CD4-positive, alpha-beta T cell treated with Interleukin-12 subunit alpha and Interleukin-12 subunit beta, for 1 hour (primary cell): ENCODE measurements around the gene AKIRIN2.
"Not testable (repeated sequence)": the region's sequence is repeated elsewhere in the genome, so short reads cannot be mapped to it uniquely, and the experiment has no call there.

ENCODE experiments used
- DNase-seq: peaks from one replicate; pipeline ENCODE4 v3.0.0-alpha.2; 2020

AKIRIN2 gene

DNA sequence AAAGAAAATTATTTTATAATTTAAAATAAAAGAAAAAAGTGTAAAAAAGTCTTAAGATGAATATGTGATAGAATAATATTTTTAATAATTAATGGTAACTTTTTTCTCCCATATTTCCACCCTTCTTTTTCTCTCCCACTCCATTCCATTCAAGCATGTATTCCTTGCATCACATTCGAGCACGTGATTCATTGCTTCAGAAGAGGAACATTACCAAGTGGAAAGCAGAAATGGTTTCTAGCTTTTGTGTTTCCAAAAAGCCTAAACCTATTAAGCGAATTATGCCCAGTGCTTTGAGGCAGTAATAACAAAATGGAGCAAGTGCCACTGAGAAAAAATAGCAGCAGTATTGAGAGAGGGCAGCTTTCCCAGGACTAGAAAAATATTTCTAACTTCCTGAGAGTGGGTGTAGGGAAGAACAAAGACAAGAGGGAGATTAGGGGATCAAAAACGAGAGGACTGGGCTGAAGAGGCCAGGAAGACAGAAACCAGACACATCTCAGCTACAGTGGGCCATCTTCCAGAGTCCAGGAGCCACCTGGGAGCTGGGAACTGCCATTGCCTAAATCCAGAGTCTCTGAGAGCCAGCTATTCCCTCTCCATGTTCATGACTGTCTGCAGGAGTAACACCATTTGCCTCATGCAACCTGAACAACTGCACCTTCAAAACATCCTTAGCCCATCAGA, 15.0 kb upstream of the AKIRIN2 start:
- no peak for DNase-seq

DNA sequence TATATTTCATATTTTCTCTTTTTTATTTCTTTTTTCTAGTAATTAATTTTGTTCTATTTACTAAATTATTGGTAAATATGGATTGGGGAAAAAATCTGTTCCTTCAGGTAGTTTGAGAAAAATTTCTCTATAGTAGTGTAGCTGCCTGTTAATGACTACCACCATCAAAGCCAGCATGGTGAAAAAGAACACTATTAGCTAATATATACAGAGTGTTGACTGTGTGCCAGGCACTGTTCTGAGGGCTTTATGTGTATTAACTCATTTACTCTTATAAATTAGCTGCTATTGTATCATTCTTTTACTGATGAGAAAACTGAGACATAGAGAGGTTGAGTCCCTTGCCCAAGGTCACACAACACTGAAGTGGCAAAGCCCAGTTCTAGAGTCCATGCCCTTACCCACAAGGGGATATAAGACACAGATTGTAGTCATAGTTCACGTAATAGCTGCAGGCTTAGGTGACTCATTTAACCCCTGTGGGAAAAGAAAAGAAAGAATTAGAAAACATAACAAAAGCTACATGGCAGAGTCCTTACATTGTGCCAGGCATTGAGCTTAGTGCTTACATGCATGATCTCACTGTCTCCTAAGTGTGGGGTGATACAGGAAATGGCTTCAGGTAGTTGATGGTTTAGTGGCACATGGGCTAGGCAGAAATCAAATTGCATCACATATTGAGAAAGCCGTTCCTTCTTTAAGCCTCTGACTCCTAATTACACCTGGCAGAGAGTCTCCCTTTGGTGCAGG, 12.2 kb upstream of the AKIRIN2 start:
- DNase-seq, result no peak

DNA sequence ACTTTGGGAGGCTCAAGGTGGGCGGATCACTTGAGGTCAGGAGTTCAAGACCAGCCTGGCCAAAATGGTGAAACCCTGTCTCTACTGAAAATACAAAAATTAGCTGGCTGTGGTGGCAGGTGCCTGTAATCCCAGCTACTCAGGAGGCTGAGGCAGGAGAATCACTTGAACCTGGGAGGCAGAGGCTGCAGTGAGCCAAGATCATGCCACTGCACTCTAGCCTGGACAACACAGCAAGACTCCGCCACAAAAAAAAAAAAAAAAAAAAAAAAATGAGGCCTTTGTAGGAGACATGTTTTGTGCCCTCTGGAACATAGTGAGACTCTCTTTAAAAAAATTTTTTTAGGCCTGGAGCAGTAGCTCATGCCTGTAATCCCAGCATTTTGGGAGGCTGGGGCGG, 10.7 kb upstream of the AKIRIN2 start:
- not testable (repeated sequence) for DNase-seq

DNA sequence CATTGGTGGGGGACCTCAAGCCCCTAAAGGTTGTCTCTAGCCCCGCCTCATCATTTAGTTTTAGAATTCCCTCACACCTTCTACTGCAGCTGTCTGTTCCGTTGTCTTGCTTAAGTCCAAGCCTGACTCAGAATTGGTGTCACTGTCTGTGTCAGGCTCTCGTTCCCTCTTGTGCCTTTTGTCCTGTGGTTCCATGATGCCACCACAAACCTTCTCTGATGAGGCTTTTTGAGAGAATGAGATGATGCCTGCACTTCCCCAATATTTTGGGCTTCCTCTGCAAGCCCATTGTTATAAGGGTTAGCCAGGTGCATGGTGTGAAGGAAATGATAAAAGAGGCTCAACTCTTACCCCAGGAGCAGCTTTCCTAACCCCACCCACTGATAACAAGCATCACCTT, 8.1 kb upstream of the AKIRIN2 start:
- no peak for DNase-seq

DNA sequence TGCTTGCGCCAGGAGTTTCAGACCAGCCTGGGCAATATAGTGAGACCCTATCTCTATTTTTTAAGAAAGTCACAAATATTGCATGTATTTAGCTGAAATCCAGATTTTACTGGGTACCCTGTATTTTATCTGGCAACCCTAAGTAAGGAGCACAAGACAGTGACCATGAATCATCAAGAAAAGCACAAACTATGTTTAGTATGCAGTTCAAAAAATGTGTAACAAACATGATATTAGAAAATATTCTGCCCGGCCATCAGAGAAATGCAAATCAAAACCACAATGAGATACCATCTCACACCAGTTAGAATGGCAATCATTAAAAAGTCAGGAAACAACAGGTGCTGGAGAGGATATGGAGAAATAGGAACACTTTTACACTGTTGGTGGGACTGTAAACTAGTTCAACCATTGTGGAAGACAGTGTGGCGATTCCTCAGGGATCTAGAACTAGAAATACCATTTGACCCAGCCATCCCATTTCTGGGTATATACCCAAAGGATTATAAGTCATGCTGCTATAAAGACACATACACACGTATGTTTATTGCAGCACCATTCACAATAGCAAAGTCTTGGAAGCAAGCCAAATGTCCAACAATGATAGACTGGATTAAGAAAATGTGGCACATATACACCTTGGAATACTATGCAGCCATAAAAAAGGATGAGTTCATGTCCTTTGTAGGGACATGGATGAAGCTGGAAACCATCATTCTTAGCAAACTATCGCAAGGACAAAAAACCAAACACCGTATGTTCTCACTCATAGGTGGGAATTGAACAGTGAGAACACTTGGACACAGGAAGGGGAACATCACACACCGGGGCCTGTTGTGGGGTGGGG, 6.8 kb upstream of the AKIRIN2 start:
- not testable (repeated sequence) for DNase-seq

DNA sequence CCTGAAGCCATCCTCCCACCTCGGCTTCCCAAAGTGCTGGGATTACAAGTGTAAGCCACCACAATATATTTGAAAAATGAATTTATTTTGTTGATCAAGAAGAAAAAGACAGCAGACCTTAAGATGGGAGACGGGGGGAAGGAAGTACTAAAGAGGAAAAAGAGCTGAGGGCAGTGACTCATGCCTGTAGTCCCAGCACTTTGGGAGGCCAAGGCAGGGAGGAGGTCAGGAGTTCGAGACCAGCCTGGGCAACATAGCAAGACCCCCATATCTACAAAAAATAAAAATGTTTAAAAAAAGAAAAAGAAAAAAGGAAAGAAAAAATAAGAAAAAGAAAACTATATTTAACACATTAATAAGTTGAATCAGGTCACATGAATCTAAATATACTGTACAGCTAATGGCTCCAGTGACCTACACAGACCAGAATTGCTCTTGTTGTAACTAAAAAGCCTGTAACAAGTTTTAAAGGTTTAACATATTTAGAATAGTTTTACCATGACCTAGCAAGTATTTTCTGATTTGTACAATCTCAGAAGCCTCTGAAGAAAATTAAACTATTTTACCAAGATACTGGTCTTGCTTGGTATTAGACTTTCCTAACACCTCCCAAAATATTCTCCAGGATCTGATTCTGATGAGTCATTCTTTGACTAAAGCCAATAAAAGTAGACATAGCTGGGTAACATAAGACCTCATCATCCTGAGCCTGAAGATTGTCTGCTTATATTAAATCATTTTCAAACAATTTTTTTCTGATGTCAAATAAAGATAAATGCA, 4.3 kb upstream of the AKIRIN2 start:
- DNase-seq, result no peak

DNA sequence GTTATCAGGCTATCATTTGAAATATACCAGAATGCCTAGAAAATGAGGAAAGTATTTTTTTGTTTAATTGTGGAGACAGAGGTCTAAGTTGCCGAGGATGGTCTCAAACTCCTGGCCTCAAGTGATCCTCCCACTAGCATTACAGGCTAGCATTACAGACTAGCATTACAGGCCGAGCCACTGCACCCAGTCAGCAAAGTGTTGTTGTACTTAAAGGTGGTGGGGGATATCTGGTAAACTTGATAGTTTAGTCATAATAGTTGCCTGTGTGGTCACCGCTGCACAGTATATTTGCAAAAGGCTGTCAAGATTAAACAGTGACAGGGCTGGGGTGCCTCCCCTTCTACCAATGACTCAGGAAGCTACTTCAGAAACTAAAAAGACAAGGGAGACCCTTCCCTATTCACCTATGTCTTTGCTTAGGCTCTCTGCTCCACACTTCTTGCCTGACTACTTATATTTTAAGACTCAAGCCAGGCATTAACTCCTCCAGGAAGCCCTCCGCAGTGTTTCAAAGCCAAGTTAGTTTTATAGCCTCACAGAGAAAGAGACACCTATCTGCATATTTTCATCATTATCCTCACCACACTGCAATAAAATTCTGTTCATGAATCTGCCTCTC, 3.1 kb upstream of the AKIRIN2 start:
- DNase-seq, result no peak

DNA sequence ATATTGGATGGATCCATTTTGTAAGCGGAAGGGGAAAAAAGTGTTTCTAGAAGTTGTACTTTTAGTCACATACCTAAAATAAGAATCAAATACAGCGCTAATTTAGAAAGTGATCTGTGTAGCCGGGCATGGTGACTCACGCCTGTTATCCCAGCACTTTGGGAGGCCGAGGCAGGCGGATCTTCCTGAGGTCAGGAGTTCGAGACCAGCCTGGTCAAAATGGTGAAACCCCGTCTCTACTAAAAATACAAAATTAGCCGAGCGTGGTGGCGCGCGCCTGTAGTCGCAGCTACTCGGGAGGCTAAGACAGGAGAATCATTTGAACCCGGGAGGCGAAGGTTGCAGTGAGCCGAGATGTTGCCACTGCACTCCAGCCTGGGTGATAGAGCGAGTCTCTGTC, 1.0 kb upstream of the AKIRIN2 start:
- not testable (repeated sequence) for DNase-seq

DNA sequence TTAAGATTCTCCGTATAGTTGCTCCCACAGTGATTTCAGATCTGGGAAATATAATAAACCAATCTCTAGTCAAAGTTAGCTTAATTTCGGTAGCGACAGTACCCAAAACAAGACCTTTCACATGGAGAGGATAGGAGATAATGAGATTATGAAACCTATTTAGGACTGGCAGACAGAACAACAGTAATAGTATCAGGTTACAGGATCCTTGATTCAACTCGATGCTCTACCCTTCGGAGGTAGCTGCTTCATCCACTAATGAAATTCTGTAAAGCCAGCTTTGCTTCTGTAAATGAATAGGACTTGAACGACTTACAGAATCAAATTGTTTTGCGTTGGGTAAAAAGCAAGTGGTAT, 534 bp upstream of the AKIRIN2 start:
- DNase-seq, result no peak

DNA sequence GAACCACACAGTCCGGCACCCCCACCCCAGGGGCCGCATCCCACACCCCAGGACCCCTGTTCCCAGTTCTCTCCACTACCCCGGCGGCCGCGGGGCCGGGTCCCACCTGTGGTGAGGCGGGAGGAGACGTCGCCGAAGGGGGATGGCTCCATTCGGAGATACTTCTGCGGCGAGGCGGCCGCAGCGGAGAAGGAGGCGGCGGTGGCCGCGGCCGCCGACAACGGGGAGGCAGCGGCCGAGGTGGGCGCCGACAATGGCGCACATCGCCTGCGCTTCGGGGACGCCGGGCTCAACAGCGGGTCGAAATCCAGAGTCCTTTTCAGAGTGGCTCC, 723 bp downstream of the AKIRIN2 start:
- DNase-seq, result no peak

DNA sequence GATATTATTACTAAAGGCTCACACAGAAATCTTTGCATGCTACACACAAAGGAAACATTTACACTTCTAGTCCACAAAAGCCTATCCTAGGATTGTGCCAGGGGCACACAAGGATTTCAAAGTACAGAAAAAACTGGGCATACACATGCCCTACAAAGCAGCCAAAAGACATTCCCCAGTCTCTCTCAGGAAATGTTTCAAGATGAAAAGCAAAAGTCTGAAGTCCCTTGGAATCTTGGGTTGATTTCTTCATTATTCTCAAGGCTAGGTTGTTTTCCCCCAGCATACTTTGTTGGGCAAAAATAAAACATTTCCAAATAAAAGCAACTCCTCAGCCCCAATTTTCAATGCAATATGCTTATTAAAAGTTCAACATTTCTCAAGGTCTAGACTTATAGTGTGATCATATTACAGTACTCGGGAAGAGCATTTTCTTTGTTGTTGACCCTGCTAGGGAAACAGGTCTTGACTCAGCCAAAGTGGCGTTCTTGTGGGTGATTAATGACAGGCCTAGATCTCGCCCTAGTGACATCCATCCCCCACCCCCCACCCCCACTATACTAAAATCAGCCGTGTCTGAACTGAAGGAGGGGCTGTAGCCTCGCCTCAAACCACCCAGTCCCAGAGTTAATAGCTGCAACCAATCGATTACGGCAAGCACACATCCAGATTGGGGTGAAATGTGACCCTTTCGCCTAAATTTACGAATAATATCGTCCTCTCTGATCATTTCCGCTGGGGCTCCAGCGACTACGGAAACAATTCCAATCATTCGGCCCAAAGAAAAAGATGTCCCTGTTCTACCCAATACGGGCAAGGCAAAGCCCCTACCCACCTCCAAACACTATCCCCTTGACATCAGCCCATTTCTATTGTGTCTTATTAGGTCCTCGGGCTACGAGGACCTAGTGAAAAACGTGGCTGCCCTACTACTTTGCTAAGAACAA, 1.4 kb downstream of the AKIRIN2 start:
- DNase-seq, result peak; percentile 60

DNA sequence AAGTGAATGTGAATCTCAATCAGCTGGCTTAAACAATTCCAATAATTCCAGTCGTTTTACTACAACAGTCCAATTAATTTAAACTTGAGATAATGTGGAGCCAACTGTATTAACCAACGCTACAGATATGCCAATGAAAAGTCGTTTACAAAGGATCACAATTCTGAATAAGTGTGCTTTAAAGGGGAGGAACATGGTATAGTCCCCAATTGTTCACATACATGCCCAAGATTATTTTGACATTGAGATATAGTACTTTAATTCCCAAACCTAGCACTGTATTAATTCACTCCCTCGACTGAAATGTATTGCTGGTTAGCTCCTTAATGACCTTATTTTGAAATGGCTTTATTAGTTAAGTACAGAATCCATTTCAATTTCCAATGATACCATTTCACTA, 2.5 kb downstream of the AKIRIN2 start:
- no peak for DNase-seq

DNA sequence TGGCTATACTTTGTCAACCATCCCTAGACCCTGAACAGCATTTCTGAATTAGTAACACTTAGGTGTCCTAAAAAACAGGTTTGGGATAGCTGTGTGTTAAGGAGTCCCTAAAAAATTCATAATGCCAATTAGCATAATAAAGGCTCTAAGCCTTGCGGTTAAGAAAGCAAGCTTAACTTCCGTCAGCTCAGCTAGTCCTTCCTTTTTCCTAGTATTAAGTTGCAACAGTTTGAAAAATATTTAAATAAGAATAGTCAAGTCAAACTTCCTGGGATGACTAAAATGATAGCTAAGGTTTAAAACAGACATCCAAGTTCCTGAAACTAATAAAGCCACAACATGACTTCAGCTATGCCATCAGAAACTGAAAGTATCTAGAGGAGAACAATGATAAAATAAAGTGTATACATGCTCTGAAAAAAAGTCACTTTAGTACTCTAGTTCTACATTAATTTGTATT, 3.5 kb downstream of the AKIRIN2 start:
- no peak for DNase-seq

DNA sequence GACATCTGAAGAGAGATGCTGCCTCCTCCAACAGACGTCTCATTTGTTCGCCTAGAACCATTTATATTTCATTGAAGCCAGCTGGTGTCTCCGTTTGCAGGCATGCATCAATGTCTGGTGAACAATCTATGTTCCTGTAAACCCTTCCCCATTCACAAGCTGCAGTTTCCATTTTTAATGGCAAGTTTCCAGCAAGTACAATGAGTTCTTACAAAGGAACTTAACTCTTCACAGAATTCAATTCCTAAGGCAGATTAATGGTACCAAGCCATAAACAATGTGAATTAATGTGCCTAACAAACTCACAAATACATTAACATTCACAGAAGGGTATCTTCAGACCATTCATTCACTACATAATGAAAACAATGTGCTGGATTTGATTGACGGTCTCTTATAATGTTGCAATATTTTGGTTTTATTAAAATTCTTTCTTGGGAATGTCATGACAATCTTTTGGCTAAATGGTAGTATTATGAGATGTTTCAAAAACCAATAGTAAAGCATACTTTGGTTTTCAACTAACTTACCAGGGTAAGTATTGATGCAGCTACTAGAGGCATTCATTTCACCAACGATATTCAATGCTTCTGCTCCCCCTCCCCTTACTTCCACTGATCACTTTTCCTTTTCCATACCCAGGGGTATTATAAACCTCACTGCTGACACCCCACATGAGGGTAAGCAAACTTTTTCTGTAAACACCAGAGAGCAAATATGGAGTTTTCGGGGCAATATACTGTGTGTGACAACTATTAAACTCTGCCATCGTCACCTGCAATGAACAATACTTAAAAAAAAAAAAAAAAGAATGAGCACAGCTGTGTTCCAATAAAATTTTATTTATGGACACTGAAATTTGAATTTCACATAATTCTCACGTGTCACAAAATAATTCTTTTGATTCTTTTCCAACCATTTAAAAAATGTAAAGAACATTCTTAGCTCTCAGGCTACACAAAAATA, 4.2 kb downstream of the AKIRIN2 start:
- DNase-seq, result no peak

DNA sequence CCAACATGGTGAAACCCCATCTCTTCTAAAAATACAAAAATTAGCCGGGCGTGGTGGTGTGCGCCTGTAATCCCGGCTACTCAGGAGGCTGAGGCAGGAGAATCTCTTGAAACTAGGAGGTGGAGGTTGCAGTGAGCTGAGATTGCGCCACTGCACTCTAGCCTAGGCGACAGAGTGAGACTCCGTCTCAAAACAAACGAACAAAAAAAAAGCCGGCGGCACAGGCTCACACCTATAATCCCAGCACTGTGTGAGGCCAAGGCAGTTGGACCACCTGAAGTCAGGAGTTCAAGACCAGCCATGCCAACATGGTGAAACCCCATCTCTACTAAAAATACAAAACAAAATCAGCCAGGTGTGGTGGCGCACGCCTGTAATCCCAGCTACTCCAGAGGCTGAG, 5.2 kb downstream of the AKIRIN2 start:
- DNase-seq, result not testable (repeated sequence)

DNA sequence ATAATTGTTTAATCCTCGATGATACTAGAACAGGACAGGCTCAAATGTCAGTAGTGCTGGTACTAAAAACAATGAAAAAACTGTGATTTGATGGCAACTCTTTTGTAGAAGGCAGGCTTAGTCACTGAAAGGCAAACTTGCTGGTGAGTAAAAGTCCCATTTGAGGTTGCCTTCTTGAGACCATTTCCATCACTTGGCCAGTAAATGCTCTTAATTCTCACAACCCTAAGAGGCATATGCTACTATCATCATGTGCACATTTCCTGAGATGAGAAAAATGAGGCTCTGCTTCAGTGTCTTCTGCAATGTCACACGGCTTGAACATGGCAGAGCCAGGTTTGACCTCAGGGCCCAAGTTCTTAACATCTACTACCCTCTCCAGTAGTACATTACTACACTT, 9.9 kb downstream of the AKIRIN2 start:
- DNase-seq, result no peak

DNA sequence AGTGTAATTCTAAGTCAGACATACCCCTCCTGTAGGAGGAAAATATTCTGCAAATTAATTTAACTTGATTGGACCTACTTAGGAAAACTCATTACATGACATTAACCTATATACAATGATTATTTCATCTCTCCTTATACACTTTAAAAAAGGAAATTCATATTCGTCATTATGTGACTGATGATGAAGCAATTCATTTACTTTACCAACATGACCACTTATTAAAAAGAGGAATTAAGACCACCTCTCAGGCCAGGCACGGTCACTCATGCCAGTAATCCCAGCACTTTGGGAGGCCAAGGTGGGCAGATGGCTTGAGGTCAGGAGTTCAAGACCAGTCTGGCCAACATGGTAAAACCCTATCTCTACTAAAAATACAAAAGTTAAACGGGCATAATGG, 11.6 kb downstream of the AKIRIN2 start:
- DNase-seq, result no peak

DNA sequence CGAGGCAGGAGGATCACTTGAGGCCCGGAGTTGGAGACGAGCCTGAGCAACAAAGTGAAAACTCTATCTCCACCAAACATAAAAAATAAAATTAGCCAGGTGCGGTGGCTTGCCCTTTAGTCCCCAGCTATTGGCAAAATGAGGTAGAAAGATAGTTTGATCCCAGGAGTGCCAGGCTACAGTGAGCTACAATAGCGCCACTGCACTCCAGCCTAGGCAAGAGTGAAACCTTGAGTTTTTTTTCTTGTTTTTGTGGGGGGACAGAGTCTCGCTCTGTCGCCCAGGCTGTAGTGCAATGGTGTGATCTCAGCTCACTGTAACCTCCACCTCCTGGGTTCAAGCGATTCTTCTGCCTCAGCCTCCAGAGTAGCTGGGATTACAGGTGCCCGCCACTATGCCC, 14.1 kb downstream of the AKIRIN2 start:
- DNase-seq, result not testable (repeated sequence)

DNA sequence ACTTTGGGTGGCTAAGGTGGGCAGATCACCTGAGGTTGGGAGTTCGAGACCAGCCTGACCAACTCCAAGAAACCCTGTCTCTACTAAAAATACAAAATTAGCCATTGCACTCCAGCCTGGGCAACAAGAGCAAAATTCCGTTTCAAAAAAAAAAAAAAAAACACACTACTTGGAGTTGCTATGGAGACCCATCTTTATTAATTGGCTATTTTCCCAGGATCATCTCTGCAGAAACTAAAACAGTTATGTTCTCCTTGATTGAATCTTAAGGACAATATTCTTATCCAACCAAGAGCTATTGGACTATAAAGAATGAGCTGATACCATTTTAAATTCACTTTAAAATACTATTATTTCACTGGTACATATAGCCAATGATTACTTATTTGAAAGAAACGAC, 14.7 kb downstream of the AKIRIN2 start:
- no peak for DNase-seq

DNA sequence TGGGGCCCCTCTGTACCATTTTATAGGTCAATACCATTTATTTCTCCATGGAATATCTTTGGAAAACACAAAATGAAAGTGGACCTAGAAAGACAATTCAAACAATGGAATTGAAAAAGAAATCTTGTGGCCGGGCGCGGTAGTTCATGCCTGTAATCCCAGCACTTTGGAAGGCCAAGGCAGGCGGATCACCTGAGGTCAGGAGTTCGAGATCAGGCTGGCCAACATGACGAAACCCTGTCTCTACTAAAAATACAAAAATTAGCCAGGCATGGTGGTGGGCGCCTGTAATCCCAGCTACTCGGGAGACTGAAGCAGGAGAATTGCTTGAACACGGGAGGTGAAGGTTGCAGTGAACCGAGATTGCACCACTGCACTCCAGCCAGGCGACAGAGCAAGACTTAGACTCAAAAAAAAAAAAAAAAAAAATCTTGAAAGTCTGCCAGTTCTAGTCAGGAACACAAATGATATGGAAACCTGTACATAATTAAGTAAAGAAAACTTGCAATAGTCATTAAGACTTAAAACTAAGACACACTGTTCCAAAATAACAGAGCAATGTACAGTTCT, 15.3 kb downstream of the AKIRIN2 start:
- DNase-seq, result not testable (repeated sequence)
